Lower leg skin (tissue), 3 donors: ENCODE measurements around the gene ORC3.

Experiments
- CTCF ChIP-seq, 3 donors: fragments of 450-650 bp; IDR thresholded peaks; one replicate each; pipeline ENCODE4 v1.5.1; 2016; ENCODE audit warnings: antibody characterized with exemption in 3 of 3, mild to moderate bottlenecking in 3 of 3, moderate library complexity in 2 of 3
- POLR2A ChIP-seq, 2 donors: fragments of 450-650 bp; IDR thresholded peaks; one replicate each; pipeline ENCODE4 v1.6.1; 2016 to 2017; ENCODE audit warnings: antibody characterized with exemption in 2 of 2, mild to moderate bottlenecking in 1 of 2, moderate library complexity in 1 of 2

GRCh38 chr6:87710090-87710489 lies 120.2 kb downstream of the ORC3 start:
- TF ChIP-seq POLR2A (IDR thresholded peaks at IDR 0.05) (no peak), CTCF (IDR thresholded peaks at IDR 0.05) (no peak)
